Forelimb muscle (tissue), 1 donor: Measurements from ENCODE around the gene SPATS2L. TPM values are rescaled to one million over a fixed set of nuclear protein-coding genes. Genes with fewer than 3 reads are reported as not detected.

Experiments
- DNase-seq: peaks from one replicate; pipeline ENCODE4 v3.0.0-alpha.2; 2013; ENCODE audit warnings: low read depth
- polyA plus RNA-seq: library from polyadenylated mRNA; unstranded; fragments of 120-200 nt; gene quantifications from one replicate; pipeline ENCODE4 v1.2.1, GENCODE V29; 2013; ENCODE audit not compliant: insufficient read length

SPATS2L gene
- polyA plus RNA-seq, 1 donor, result 224 TPM

DNA sequence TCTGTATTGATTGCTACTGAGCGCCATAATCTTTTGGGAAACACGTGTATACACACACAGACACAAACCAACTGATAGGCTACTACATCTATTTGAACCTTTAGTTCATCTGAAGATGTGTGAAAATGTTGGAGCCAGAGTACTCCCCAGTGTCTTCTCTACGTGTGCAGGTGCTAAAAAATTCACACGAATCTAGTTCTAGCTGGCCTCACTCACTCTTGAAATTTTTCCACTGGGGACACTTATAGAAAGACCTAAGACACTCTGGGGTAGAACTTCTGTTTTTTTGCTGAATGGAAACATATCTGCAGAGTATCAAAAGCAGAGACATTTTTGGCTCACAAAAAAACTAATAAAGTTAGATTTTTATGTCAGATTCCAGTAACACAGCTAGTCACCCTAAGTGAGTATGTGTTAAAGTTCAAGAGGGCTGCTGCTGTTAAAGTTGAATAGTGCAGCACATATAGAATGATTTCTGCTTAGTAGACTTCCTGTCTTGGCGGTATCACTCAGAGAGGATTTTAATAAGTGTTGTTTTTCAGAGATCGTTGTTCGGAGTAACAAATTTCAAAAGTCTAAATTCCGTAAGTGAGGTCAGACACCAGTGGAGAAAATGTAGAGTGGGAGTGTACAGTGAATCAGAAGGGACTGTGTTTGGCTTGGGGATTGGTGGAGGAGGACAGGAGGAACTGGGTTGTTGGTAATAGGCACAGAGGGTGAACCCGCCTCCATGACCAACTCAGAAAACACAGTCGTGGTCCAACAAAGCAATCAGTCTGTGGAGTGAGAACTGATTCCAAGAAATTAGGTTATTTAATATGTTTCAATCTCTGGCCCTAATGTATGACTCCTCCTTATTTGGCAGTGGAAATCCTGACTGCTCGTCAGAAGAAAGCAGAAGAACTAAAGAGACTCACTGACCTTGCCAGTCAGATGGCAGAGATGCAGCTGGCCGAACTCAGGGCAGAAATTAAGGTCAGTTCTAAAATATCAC lies 160.2 kb downstream of the SPATS2L start:
- DNase-seq, result peak; percentile 69

DNA sequence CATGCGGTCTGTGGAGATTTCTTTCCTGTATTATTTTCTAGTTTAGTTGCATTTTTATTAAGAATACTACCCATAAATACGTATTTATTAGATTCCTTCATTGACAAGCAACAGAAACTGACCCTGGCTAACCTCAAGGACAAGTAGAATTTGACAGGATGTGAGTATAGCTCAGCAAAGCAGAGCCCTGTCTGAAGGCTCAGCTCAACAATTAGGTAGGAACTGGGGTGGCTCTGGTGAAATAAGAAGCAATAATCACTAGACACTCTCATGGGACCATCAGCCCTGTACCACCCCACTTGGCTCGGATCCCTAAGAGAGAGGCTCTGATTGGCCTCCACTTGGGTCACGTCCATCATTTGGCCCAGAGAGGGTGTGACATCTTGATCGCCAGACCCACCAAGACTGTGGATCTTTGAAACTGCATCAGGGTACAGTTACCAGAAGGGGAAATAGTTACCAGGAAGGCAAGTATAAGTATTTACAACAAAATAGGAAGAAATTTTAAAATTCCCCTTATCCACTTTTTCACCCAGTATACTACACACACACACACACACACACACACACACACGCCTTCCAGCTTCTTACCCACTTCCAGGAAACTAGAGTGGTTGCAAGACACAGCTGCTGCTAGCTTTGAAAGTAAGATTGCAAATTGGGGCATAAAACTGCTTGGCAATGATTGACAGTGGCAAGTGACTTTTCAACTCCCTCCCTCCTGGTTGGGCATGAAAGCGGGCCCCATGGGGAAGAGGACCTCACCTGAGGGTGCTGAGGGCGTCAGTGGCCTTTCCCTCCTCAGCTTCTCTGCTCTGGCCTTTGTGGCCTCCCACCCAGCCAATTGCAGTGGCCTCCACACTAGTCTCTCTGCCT lies 161.6 kb downstream of the SPATS2L start:
- no peak for DNase-seq

GRCh38 chr2:200469708-200470211 lies 163.3 kb downstream of the SPATS2L start:
- DNase-seq, result no peak

GRCh38 chr2:200470230-200470629 lies 163.7 kb downstream of the SPATS2L start:
- no peak for DNase-seq

GRCh38 chr2:200471324-200471848 lies 164.9 kb downstream of the SPATS2L start:
- no peak for DNase-seq

GRCh38 chr2:200471928-200472645 lies 165.6 kb downstream of the SPATS2L start:
- DNase-seq, result no peak

GRCh38 chr2:200472853-200473464 lies 166.5 kb downstream of the SPATS2L start:
- no peak for DNase-seq

DNA sequence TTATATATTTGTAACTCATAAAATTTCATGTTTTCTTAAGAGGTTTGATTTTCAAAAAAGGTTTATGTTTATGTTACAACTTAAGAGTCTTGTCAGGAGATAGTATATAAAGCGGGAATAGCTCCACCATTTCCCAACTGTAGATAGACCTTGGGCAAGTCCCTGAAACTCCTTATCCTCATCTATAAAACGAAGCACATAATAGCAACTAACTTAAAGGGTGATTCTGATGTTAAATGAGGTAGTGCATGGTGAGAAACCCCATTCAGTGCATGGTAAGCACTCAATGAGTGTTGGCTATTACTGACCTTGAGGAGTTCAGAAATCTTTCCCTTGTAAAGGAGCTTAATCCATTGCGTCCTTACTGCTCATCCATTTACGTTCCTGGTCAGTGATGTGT lies 169.3 kb downstream of the SPATS2L start:
- DNase-seq, result no peak

DNA sequence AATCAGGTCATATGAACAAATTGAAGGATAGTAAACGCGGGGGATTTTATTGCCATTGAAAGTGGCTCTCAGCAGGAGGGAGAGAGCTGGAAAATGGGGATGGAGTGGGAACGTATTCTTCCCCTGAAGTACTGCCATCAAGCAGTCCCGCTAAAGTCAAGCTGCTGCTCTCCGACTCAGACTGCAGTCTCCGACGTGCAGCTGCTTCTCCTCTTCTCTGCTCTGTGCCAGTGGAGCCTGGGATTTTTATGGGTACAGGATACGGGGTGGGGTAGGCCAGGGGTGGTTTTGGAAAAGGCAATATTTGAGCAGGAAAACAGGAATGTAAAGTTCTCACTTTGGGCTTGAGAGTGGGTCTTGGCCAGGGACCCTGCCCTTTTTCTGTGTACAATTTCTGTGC lies 170.3 kb downstream of the SPATS2L start:
- no peak for DNase-seq

DNA sequence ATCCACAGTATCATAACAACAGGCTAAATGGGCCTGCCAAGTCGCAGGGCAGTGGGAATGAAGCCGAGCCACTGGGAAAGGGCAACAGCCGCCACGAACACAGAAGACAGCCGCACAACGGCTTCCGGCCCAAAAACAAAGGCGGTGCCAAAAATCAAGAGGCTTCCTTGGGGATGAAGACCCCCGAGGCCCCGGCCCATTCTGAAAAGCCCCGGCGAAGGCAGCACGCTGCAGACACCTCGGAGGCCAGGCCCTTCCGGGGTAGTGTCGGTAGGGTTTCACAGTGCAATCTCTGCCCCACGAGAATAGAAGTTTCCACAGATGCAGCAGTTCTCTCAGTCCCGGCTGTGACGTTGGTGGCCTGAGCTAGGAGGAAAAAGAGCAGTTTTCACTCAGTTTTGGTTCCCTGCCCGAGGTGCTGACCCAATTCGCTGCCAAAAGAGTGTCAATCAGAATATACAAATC lies 171.2 kb downstream of the SPATS2L start:
- DNase-seq, result no peak

DNA sequence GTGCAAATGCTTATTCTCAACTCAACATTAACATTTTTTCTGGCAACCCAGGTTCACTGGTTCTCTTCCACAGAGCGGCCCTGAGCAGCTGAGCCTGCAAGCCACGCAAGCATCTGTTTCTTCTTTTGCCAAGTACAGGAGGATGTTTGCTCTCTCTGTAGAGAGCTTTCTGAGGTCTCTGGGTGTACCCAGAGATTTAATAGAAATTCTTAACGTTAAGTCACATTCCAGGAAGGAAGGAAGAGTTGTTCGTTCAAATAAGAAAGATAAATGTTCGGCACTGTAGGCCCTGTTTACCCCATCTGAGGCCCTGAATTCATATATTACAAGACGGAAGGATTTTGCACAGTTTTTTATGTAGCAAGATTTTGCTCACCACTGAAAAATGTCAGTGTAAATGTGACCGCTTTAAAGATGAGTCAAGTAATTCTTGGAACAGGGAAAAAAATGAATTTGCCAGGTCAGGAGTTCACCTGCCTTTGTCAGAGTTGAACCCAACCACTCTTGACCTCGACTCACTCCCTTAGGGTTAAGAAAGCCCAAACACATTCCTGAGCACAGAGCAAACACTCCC lies 173.3 kb downstream of the SPATS2L start:
- DNase-seq, result no peak

DNA sequence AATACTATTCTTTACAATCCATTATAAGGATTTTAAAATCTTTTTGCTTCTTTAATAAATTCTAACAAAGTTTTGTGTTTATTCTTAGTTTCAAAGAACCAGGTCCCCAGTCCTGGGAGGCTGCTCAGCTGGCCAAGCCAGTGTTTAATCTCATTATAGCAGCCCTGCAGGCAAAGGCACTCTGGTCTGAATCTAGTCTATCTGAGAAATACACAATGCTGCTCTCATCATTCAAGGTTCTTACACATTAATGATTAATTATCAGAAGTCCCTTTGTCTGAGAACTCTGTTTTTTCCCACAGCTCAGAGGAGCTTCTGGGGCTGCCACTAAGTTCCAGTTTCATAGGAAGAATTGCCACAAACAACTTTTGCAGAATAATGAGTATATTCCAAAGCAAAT lies 175.7 kb downstream of the SPATS2L start:
- no peak for DNase-seq

GRCh38 chr2:200483729-200484198 lies 177.3 kb downstream of the SPATS2L start:
- no peak for DNase-seq

DNA sequence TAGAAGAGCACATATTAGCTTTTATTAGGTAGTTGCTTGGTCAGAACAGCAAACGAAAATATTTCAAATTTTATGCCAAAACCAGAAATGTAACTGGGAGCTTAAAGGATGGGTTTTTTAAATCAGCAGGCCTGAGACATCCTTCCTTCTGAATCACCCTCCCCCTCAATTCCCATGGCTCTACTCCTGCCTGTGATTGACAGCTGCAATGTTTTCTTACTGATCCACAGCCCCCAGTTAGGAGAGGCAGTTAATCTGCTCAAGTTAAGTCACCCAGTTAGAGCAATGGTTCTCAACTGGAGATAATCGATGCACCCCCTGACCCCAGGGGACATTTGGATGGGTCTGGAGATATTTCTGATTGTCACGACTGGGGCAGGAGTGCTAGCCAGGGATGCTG lies 178.4 kb downstream of the SPATS2L start:
- no peak for DNase-seq

DNA sequence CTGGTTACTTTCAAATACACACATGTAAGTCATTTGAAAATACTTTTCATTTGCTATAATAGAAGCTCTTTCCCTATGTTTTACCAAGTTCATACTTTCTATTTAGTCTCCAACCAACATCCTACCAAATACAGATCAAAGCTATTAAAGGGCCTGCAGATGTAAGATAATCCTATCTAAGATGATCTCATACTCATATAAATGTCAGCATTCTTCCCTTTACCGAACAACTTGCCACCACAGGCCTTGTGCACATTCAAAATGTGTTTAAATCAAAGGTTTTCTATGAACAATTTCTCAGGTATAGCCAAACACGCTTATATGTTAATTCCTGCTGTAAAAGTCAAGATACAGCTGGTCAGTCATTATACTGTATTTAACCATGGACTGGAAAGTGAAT lies 180.0 kb downstream of the SPATS2L start:
- no peak for DNase-seq

GRCh38 chr2:200488169-200488568 lies 181.7 kb downstream of the SPATS2L start:
- no peak for DNase-seq

DNA sequence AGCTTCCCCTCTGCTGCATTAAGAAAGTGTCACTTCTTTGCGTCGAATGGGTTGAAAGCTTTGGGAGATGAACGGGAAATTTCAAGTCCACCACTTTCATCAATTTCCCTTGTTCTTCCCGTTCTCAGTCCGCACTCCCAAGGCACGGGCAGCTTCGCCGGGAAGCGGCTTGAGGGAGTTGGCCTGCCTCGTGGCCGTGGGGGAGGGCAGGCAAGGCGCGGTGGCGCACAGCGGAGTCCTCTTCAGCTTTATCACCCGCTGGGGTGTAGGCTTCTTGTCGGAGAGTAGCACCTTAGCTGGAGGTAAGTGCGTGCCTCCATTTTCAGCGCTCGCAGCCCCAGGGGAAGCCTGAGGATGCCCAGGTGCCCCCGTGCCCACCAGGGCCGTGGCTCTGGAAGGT lies 183.5 kb downstream of the SPATS2L start:
- no peak for DNase-seq

GRCh38 chr2:200492656-200493055 lies 186.2 kb downstream of the SPATS2L start:
- DNase-seq, result no peak

DNA sequence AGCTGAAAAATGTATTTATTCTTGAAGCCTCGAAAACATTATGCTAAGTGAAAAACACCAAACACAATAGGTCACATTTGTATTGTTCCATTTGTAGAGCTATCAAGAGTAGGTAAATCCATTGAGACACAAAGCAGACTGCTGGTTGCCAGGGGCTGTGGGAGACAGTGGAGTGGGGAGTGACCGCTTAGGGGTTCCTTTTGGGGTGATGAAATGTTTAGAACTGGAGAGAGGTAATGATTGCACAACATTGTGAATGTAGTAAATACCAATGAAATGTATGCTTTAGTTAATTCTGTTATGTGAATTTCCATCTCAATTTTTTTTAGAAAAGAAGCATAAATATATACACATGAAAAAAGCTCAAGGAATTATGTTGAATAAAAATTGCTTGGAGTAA lies 187.6 kb downstream of the SPATS2L start:
- no peak for DNase-seq

GRCh38 chr2:200496696-200497095 lies 190.2 kb downstream of the SPATS2L start:
- DNase-seq, result no peak
